GM12892 (cell line): Measurements from ENCODE around the gene SERPINC1.
"Not testable (repeated sequence)": the region's sequence is repeated elsewhere in the genome, so short reads cannot be mapped to it uniquely, and the experiment has no call there.

Experiments used
- POLR2AphosphoS5 ChIP-seq: IDR thresholded peaks from 2 replicates; pipeline ENCODE4 v1.6.1; 2011; ENCODE audit warnings: low read depth, low read length, control low read depth
- TAF1 ChIP-seq: IDR thresholded peaks from 2 replicates; pipeline ENCODE4 v1.6.1; 2011; ENCODE audit warnings: low read depth, mild to moderate bottlenecking, control low read depth, low read length, borderline replicate concordance

- TF ChIP-seq POLR2AphosphoS5, TAF1: not testable (repeated sequence)
Observed at GRCh38 chr1:173965896-173966295, 48.8 kb upstream of the SERPINC1 start.
